HEK293 (cell line): ENCODE data around the gene HOXD9.

Experiments used
- ATF2 ChIP-seq: fragments of 450-650 bp; formaldehyde crosslinking; IDR thresholded peaks from 2 replicates; pipeline ENCODE4 v1.5.1; 2016; ENCODE audit warnings: missing biosample characterization, missing genetic modification characterization, low read depth
- KLF10 ChIP-seq: fragments of 450-650 bp; IDR thresholded peaks from 2 replicates; pipeline ENCODE4 v1.5.1; 2018; ENCODE audit warnings: missing biosample characterization, mild to moderate bottlenecking, missing genetic modification characterization
- ZBTB21 ChIP-seq: fragments of 450-650 bp; formaldehyde crosslinking; IDR thresholded peaks from 2 replicates; pipeline ENCODE4 v1.5.1; 2017; ENCODE audit warnings: missing biosample characterization, missing genetic modification characterization
- ZBTB8A ChIP-seq: fragments of 450-650 bp; formaldehyde crosslinking; IDR thresholded peaks from 2 replicates; pipeline ENCODE4 v1.5.1; 2016; ENCODE audit warnings: missing biosample characterization, missing genetic modification characterization
- ZNF184 ChIP-seq: fragments of 450-650 bp; IDR thresholded peaks from 2 replicates; pipeline ENCODE4 v1.5.1; 2018; ENCODE audit warnings: missing biosample characterization, mild to moderate bottlenecking, missing genetic modification characterization
- ZNF510 ChIP-seq: fragments of 450-650 bp; formaldehyde crosslinking; IDR thresholded peaks from 2 replicates; pipeline ENCODE4 v1.5.1; 2018; ENCODE audit warnings: mild to moderate bottlenecking, missing genetic modification characterization, missing biosample characterization; ENCODE audit not compliant: insufficient replicate concordance
- ZNF513 ChIP-seq: fragments of 450-650 bp; IDR thresholded peaks from 2 replicates; pipeline ENCODE4 v1.5.1; 2018; ENCODE audit warnings: missing biosample characterization, missing genetic modification characterization
- ZNF585B ChIP-seq: fragments of 450-650 bp; formaldehyde crosslinking; IDR thresholded peaks from 2 replicates; pipeline ENCODE4 v1.5.1; 2016; ENCODE audit warnings: missing biosample characterization, missing genetic modification characterization
- ZNF776 ChIP-seq: fragments of 450-650 bp; formaldehyde crosslinking; IDR thresholded peaks from 2 replicates; pipeline ENCODE4 v1.5.0; 2017; ENCODE audit warnings: missing biosample characterization, missing genetic modification characterization, borderline replicate concordance
- ZNF830 ChIP-seq: fragments of 450-650 bp; IDR thresholded peaks from 2 replicates; pipeline ENCODE4 v1.5.0; 2018; ENCODE audit warnings: missing biosample characterization, missing genetic modification characterization, low read depth, mild to moderate bottlenecking, moderate library complexity
- TF ChIP-seq, protein P1 (sequence below): sonication (generic); formaldehyde crosslinking; IDR thresholded peaks from 2 replicates; pipeline ENCODE4 v1.8.1; 2022; ENCODE audit warnings: mild to moderate bottlenecking, moderate library complexity, missing genetic modification reagents

DNA sequence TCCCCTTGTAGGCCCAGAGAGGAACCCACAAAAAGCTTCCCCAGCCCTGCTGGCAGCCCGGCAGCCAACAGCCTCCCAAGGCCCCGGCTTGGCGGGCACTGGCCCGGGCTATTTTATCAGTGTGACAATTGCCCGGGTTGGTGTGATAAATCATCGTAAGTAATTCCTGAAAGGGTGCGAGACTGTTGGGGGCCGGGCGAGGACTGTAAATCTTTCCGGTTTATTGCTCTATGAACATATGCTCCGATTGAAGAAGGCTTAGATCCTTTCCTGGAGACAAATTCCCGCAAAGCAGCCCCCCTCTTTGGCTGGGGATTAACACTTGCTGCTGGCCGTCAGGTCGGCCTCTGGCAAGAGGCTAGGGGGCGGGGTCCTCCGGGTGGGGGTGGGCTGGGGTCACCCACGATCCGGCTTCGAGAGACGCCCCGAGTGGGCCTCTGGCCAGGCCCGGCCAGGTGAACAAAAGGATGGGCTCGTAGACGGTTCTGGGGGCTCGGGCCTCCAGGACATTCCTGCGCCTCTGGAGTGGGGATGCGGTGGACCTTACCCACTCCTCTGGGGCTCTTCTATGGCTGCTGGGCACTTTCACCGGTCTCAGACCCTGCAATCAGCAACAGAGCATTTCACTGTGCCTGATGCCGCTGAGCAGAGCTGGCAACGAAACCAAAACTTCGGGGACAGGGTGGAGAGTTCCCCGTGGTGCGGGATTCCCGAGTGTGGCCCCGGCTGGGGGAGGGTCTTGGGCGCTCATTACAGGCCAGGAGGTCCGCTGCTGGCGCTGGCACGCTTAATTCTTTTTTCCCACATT is 36.5 kb downstream of the HOXD9 start:
- TF ChIP-seq ATF2 (tag by site-specific recombination) (no peak), ZNF184 (tag by site-specific recombination) (no peak), ZNF830 (tag by site-specific recombination) (no peak), KLF10 (tag by site-specific recombination) (peak; percentile 73; the same call in 1 of the 2 replicates), ZBTB8A (tag by site-specific recombination) (peak; percentile 79), ZNF585B (tag by site-specific recombination) (no peak), ZNF513 (tag by site-specific recombination) (no peak), ZNF776 (tag by site-specific recombination) (no peak), ZNF510 (tag by site-specific recombination) (no peak), ZBTB21 (tag by site-specific recombination) (no peak)
- TF ChIP-seq, protein P1, sequence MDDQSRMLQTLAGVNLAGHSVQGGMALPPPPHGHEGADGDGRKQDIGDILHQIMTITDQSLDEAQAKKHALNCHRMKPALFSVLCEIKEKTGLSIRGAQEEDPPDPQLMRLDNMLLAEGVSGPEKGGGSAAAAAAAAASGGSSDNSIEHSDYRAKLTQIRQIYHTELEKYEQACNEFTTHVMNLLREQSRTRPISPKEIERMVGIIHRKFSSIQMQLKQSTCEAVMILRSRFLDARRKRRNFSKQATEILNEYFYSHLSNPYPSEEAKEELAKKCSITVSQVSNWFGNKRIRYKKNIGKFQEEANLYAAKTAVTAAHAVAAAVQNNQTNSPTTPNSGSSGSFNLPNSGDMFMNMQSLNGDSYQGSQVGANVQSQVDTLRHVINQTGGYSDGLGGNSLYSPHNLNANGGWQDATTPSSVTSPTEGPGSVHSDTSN (CRISPR knock-in tag) = no peak
